ENCODE measurements around the gene DIP2C. TPM values are rescaled to one million over a fixed set of nuclear protein-coding genes. Genes with fewer than 3 reads are reported as not detected.

Gene DIP2C
- total RNA-seq, 1 experiment from 2014 or later = 11.0 TPM

GRCh38 chr10:239109-239508, 450.4 kb downstream of the DIP2C start:
- Mint-ChIP-seq H3K36me3 (ENCODE audit: insufficient read depth, unreplicated experiment) (peaks cover 10% of the 10 kb centered on the region), H3K27ac (ENCODE audit: unreplicated experiment) (no peak overlapping the region), H3K4me1 (ENCODE audit: low read depth, unreplicated experiment) (no peaks in the 10 kb centered on the region), H3K4me3 (ENCODE audit: low read depth, unreplicated experiment) (no peak overlapping the region), H3K27me3 (ENCODE audit: unreplicated experiment) (no peaks in the 10 kb centered on the region), H3K9me3 (ENCODE audit: low read depth, unreplicated experiment) (no peaks in the 10 kb centered on the region)
- BruUV-seq (replicated peaks) = no TSS peak
- no peak for TF ChIP-seq CTCF (IDR thresholded peaks at IDR 0.05; ENCODE audit: unreplicated experiment)
- DNase-seq = no peak
- CTCF ChIA-PET = no interaction called here
- intact Hi-C loops (cut with micrococcal nuclease; ENCODE audit: unreplicated experiment) = no loop called here

GRCh38 chr10:235915-236314, 453.6 kb downstream of the DIP2C start:
- H3K9me3 Mint-ChIP-seq (ENCODE audit: low read depth, unreplicated experiment) = no peaks in the 10 kb centered on the region
- no TSS peak for BruUV-seq (replicated peaks)
- DNase-seq = no peak
- no peaks in the 10 kb centered on the region for H3K4me1 Mint-ChIP-seq (ENCODE audit: low read depth, unreplicated experiment)
- CTCF ChIA-PET = interaction anchor here (0.5 kb wide), 1 partner anchor 92 kb away, joined by 3 read pairs; no protein-coding TSS in a partner anchor
- intact Hi-C loops (cut with micrococcal nuclease; ENCODE audit: unreplicated experiment) = no loop called here
- no peak overlapping the region for H3K4me3 Mint-ChIP-seq (ENCODE audit: low read depth, unreplicated experiment)
- H3K27me3 Mint-ChIP-seq (ENCODE audit: unreplicated experiment) = no peaks in the 10 kb centered on the region
- TF ChIP-seq CTCF (IDR thresholded peaks at IDR 0.05; ENCODE audit: unreplicated experiment) = no peak
- H3K36me3 Mint-ChIP-seq (ENCODE audit: insufficient read depth, unreplicated experiment) = peaks cover 6% of the 10 kb centered on the region
- H3K27ac Mint-ChIP-seq (ENCODE audit: unreplicated experiment) = no peak overlapping the region

GRCh38 chr10:234708-235406, 454.6 kb downstream of the DIP2C start:
- DNase-seq = no peak
- H3K36me3 Mint-ChIP-seq (ENCODE audit: insufficient read depth, unreplicated experiment) = peaks cover 6% of the 10 kb centered on the region
- H3K4me1 Mint-ChIP-seq (ENCODE audit: low read depth, unreplicated experiment) = no peaks in the 10 kb centered on the region
- no peak for TF ChIP-seq CTCF (IDR thresholded peaks at IDR 0.05; ENCODE audit: unreplicated experiment)
- no TSS peak for BruUV-seq (replicated peaks)
- CTCF ChIA-PET = no interaction called here
- H3K27ac Mint-ChIP-seq (ENCODE audit: unreplicated experiment) = no peak overlapping the region
- H3K9me3 Mint-ChIP-seq (ENCODE audit: low read depth, unreplicated experiment) = no peaks in the 10 kb centered on the region
- intact Hi-C loops (cut with micrococcal nuclease; ENCODE audit: unreplicated experiment) = no loop called here
- no peaks in the 10 kb centered on the region for H3K27me3 Mint-ChIP-seq (ENCODE audit: unreplicated experiment)
- H3K4me3 Mint-ChIP-seq (ENCODE audit: low read depth, unreplicated experiment) = no peak overlapping the region

- H3K27ac Mint-ChIP-seq (ENCODE audit: unreplicated experiment) = no peak overlapping the region
- no TSS peak for BruUV-seq (replicated peaks)
- no peak for DNase-seq
- intact Hi-C loops (cut with micrococcal nuclease; ENCODE audit: unreplicated experiment) = no loop called here
- CTCF ChIA-PET = no interaction called here
- no peak for TF ChIP-seq CTCF (IDR thresholded peaks at IDR 0.05; ENCODE audit: unreplicated experiment)
- H3K27me3 Mint-ChIP-seq (ENCODE audit: unreplicated experiment) = no peaks in the 10 kb centered on the region
- no peaks in the 10 kb centered on the region for H3K9me3 Mint-ChIP-seq (ENCODE audit: low read depth, unreplicated experiment)
- no peak overlapping the region for H3K4me3 Mint-ChIP-seq (ENCODE audit: low read depth, unreplicated experiment)
- H3K4me1 Mint-ChIP-seq (ENCODE audit: low read depth, unreplicated experiment) = no peaks in the 10 kb centered on the region
- H3K36me3 Mint-ChIP-seq (ENCODE audit: insufficient read depth, unreplicated experiment) = no peaks in the 10 kb centered on the region
Measured at GRCh38 chr10:232878-233277, 456.6 kb downstream of the DIP2C start.

Measured in Calu3 (cell line).